ENCODE data around the gene IL17RA. TPM values are rescaled to one million over a fixed set of nuclear protein-coding genes. Genes with fewer than 3 reads are reported as not detected.
"Not testable (repeated sequence)": the region's sequence is repeated elsewhere in the genome, so short reads cannot be mapped to it uniquely, and the experiment has no call there.

IL17RA gene
- total RNA-seq, 1 donor from 2014 or later, result 21.5 TPM

DNA sequence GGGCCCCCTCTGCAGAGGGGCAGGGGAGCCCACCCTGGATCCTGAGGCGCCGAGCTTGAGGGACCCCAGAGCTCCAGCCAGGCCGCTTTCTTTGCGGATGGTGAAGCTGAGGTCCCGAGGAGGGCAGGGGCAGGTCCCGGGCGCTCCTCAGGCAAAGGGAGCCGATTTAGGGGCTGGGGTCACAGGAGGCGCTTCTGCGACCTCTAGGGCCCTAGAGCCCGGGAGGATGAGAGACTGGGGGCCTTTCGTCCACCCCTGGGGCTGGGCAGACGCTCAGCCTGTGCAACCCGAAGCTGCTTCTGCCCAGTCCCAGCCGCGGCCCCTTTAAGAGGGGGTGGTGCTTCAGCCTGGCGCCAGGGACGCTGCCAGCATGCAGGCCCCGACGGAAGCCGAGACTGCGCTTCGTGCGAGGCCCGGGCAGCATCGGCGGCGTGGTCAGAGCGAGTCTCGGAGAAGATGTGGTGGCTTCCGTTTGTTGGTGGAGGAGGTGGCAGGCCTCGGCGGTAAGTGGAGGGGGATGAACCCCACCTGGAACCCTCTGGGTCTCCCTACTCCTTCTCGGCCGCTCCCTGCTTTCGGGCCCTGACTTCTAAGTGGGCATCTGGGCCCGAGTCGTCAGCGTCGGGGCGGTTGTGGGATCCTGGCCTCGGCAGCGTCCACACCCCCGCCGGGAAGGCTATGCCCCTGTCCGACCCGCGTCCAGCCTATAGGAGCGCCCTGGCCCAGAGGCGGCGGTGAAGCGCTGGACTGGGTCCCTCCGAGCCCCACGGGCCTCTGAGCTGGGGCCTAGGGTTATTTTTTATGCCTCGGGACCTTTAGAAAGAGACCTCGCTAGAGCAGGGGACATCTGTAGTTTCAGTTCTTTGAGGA lies 47.7 kb upstream of the IL17RA start:
- DNase-seq (ENCODE audit: low read depth); H3K4me3 ChIP-seq (ENCODE audit: insufficient read depth, low read depth, low read length); H4K20me1 ChIP-seq (ENCODE audit: insufficient read depth, low read length); H3K27me3 Mint-ChIP-seq (ENCODE audit: low read depth, unreplicated experiment); H3K36me3 Mint-ChIP-seq (ENCODE audit: low read depth, unreplicated experiment); H3K27ac ChIP-seq (ENCODE audit: low read depth, low read length); H3K9ac ChIP-seq (ENCODE audit: low read length); H3K4me2 ChIP-seq (ENCODE audit: low read length); H3K9me3 Mint-ChIP-seq (ENCODE audit: unreplicated experiment); H2AFZ ChIP-seq (ENCODE audit: low read depth, low read length); H3K9me3 ChIP-seq (ENCODE audit: insufficient read depth, low read depth, low read length); H3K4me3 Mint-ChIP-seq (ENCODE audit: unreplicated experiment); H3K4me1 Mint-ChIP-seq (ENCODE audit: low read depth, unreplicated experiment); H3K36me3 ChIP-seq (ENCODE audit: insufficient read depth, low read length); H3K27me3 ChIP-seq (ENCODE audit: insufficient read depth, low read length); H3K27ac Mint-ChIP-seq (ENCODE audit: unreplicated experiment); H3K4me1 ChIP-seq (ENCODE audit: insufficient read depth, low read length); FAIRE-seq; H3K79me2 ChIP-seq (ENCODE audit: insufficient read depth, low read length): not testable (repeated sequence)

DNA sequence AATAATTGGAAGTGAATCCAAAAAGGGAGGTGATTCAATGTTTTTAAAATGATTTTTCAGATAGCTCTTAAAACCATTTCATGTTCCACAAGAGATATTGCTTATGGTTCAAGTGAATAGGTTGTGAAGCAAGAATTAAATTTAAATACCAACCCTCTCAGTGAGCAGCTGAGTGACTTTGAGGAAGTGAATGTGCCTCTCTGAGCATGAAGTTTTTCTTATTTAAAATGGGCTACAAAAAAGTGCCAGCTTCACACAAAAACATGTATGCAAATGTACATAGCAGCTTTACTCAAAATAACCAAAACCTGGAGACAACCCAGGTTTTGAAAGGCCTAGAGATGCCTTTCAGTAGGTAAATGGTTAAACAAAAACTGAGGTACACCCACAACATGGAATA lies 41.3 kb upstream of the IL17RA start:
- H3K27ac Mint-ChIP-seq (ENCODE audit: unreplicated experiment), result no peak overlapping the region
- no peaks in the 10 kb centered on the region for H4K20me1 ChIP-seq (ENCODE audit: insufficient read depth, low read length)
- H3K4me1 ChIP-seq (ENCODE audit: insufficient read depth, low read length), result no peaks in the 10 kb centered on the region
- H3K9ac ChIP-seq (ENCODE audit: low read length), result no peak overlapping the region
- no peaks in the 10 kb centered on the region for H3K36me3 ChIP-seq (ENCODE audit: insufficient read depth, low read length)
- peaks cover 8% of the 10 kb centered on the region for H3K27me3 Mint-ChIP-seq (ENCODE audit: low read depth, unreplicated experiment)
- H3K4me2 ChIP-seq (ENCODE audit: low read length), result no peak overlapping the region
- TF ChIP-seq, protein P1, sequence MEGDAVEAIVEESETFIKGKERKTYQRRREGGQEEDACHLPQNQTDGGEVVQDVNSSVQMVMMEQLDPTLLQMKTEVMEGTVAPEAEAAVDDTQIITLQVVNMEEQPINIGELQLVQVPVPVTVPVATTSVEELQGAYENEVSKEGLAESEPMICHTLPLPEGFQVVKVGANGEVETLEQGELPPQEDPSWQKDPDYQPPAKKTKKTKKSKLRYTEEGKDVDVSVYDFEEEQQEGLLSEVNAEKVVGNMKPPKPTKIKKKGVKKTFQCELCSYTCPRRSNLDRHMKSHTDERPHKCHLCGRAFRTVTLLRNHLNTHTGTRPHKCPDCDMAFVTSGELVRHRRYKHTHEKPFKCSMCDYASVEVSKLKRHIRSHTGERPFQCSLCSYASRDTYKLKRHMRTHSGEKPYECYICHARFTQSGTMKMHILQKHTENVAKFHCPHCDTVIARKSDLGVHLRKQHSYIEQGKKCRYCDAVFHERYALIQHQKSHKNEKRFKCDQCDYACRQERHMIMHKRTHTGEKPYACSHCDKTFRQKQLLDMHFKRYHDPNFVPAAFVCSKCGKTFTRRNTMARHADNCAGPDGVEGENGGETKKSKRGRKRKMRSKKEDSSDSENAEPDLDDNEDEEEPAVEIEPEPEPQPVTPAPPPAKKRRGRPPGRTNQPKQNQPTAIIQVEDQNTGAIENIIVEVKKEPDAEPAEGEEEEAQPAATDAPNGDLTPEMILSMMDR (IDR thresholded peaks at IDR 0.05; ENCODE audit: insufficient read depth, low read depth, low read length), result no peak
- no peak for TF ChIP-seq EZH2 (IDR thresholded peaks at IDR 0.05; ENCODE audit: insufficient read depth, low read length)
- no peaks in the 10 kb centered on the region for H3K36me3 Mint-ChIP-seq (ENCODE audit: low read depth, unreplicated experiment)
- no peaks in the 10 kb centered on the region for H3K9me3 Mint-ChIP-seq (ENCODE audit: unreplicated experiment)
- H3K27me3 ChIP-seq (ENCODE audit: insufficient read depth, low read length), result no peaks in the 10 kb centered on the region
- H3K4me3 ChIP-seq (ENCODE audit: insufficient read depth, low read depth, low read length), result no peak overlapping the region
- H3K4me3 Mint-ChIP-seq (ENCODE audit: unreplicated experiment), result no peak overlapping the region
- no peak for FAIRE-seq
- no peak for DNase-seq (ENCODE audit: low read depth)
- H2AFZ ChIP-seq (ENCODE audit: low read depth, low read length), result no peak overlapping the region
- no peaks in the 10 kb centered on the region for H3K79me2 ChIP-seq (ENCODE audit: insufficient read depth, low read length)
- H3K4me1 Mint-ChIP-seq (ENCODE audit: low read depth, unreplicated experiment), result no peaks in the 10 kb centered on the region
- no peak overlapping the region for H3K27ac ChIP-seq (ENCODE audit: low read depth, low read length)
- H3K9me3 ChIP-seq (ENCODE audit: insufficient read depth, low read depth, low read length), result no peaks in the 10 kb centered on the region

DNA sequence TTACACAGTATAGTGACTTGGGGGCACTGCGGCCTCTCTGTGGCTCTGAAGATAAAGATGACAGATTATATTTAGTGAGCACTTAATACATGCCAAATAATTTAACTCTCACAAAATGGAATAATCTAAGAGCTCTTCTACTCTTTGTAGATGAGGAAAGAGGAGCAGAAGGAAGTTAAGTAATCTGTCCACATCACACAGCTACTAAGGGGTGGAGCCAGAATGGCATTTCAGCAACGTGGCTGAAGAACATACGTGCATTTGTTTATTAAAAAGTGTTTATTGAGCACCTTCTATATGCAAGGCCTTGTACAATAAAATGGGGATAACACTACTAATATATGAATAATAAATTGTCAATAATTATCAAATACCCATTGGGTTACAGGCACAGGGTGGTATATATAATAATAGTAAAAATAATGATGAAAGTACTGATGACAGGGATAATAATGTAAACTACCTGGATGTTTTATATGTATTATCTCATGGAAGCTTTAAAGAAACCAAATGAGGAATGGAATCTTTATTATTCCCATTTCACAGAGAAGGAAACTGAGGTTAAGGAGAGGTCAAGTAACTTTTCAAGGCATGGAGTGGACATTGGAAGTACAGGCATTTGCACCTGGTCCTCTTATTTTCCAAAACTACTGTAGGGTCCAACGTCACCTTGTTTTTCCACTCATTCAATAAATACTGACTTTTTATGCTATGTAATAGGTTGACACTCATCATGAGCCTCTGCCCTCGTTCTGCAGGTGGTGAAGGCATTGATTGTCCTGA lies 38.0 kb upstream of the IL17RA start:
- Histone ChIP-seq H3K4me2 (ENCODE audit: low read length) (no peak overlapping the region), H3K27ac (ENCODE audit: low read depth, low read length) (no peak overlapping the region), H3K4me1 (ENCODE audit: insufficient read depth, low read length) (no peaks in the 10 kb centered on the region), H3K9ac (ENCODE audit: low read length) (no peak overlapping the region), H3K79me2 (ENCODE audit: insufficient read depth, low read length) (no peaks in the 10 kb centered on the region), H3K27me3 (ENCODE audit: insufficient read depth, low read length) (no peaks in the 10 kb centered on the region), H3K36me3 (ENCODE audit: insufficient read depth, low read length) (no peaks in the 10 kb centered on the region), H3K4me3 (ENCODE audit: insufficient read depth, low read depth, low read length) (no peak overlapping the region), H2AFZ (ENCODE audit: low read depth, low read length) (no peak overlapping the region), H3K9me3 (ENCODE audit: insufficient read depth, low read depth, low read length) (no peaks in the 10 kb centered on the region), H4K20me1 (ENCODE audit: insufficient read depth, low read length) (no peaks in the 10 kb centered on the region)
- Mint-ChIP-seq H3K4me3 (ENCODE audit: unreplicated experiment) (no peak overlapping the region), H3K4me1 (ENCODE audit: low read depth, unreplicated experiment) (no peaks in the 10 kb centered on the region), H3K27me3 (ENCODE audit: low read depth, unreplicated experiment) (peaks cover 14% of the 10 kb centered on the region), H3K36me3 (ENCODE audit: low read depth, unreplicated experiment) (no peaks in the 10 kb centered on the region), H3K9me3 (ENCODE audit: unreplicated experiment) (no peaks in the 10 kb centered on the region), H3K27ac (ENCODE audit: unreplicated experiment) (no peak overlapping the region)
- DNase-seq (ENCODE audit: low read depth) (no peak), FAIRE-seq (no peak)
- TF ChIP-seq, protein P1 (IDR thresholded peaks at IDR 0.05; ENCODE audit: insufficient read depth, low read depth, low read length), result no peak
- no peak for TF ChIP-seq EZH2 (IDR thresholded peaks at IDR 0.05; ENCODE audit: insufficient read depth, low read length)

All from astrocyte (in vitro differentiated cells and primary cell).